HL-60/S4 (cell line): ENCODE results near the gene MYO1E.
"Not testable (repeated sequence)": the region's sequence is repeated elsewhere in the genome, so short reads cannot be mapped to it uniquely, and the experiment has no call there.

Experiments used
- in situ Hi-C: fragments of 300-500 bp; cut with MboI; formaldehyde crosslinking; loops from 2 replicates; pipeline ENCODE4 v1.14.3; 2022; ENCODE audit warnings: low sequenced_read_pairs

The MYO1E gene

GRCh38 chr15:59352683-59353082 is 20.0 kb downstream of the MYO1E start:
- in situ Hi-C loops, result no loop called here

GRCh38 chr15:59352189-59352588 is 20.5 kb downstream of the MYO1E start:
- in situ Hi-C loops, result no loop called here

GRCh38 chr15:59350421-59350732 is 22.3 kb downstream of the MYO1E start:
- in situ Hi-C loops, result no loop called here

- in situ Hi-C loops, result no loop called here
Observed at GRCh38 chr15:59349680-59350420, 22.8 kb downstream of the MYO1E start.

- in situ Hi-C loops, result no loop called here
Observed at GRCh38 chr15:59347915-59348314, 24.8 kb downstream of the MYO1E start.

- in situ Hi-C loops, result no loop called here
Observed at GRCh38 chr15:59346951-59347350, 25.7 kb downstream of the MYO1E start.

- in situ Hi-C loops, result no loop called here
Observed at GRCh38 chr15:59345326-59345725, 27.3 kb downstream of the MYO1E start.

GRCh38 chr15:59344311-59344710 is 28.4 kb downstream of the MYO1E start:
- in situ Hi-C loops, result no loop called here

- in situ Hi-C loops, result no loop called here
Observed at GRCh38 chr15:59340325-59340724, 32.3 kb downstream of the MYO1E start.

GRCh38 chr15:59339252-59339672 is 33.4 kb downstream of the MYO1E start:
- in situ Hi-C loops, result no loop called here

- in situ Hi-C loops, result no loop called here
Observed at GRCh38 chr15:59338414-59338813, 34.3 kb downstream of the MYO1E start.

GRCh38 chr15:59336725-59337124 is 35.9 kb downstream of the MYO1E start:
- in situ Hi-C loops, result not testable (repeated sequence)

GRCh38 chr15:59335207-59335786 is 37.4 kb downstream of the MYO1E start:
- in situ Hi-C loops, result no loop called here

GRCh38 chr15:59334076-59334415 is 38.6 kb downstream of the MYO1E start:
- in situ Hi-C loops, result no loop called here

GRCh38 chr15:59333401-59334075 is 39.1 kb downstream of the MYO1E start:
- in situ Hi-C loops, result no loop called here

GRCh38 chr15:59332009-59332408 is 40.7 kb downstream of the MYO1E start:
- in situ Hi-C loops, result no loop called here

- in situ Hi-C loops, result no loop called here
Observed at GRCh38 chr15:59330649-59331048, 42.0 kb downstream of the MYO1E start.

- in situ Hi-C loops, result no loop called here
Observed at GRCh38 chr15:59329570-59330350, 42.9 kb downstream of the MYO1E start.

- in situ Hi-C loops, result no loop called here
Observed at GRCh38 chr15:59329091-59329490, 43.6 kb downstream of the MYO1E start.

- in situ Hi-C loops, result no loop called here
Observed at GRCh38 chr15:59327942-59328341, 44.7 kb downstream of the MYO1E start.

- in situ Hi-C loops, result no loop called here
Observed at GRCh38 chr15:59326856-59327255, 45.8 kb downstream of the MYO1E start.
